Parathyroid adenoma (tissue), 2 donors: ENCODE measurements around the gene BMPR1B.

Source experiments
- H2AFZ ChIP-seq: fragments of 300-600 bp; sonication (generic); one replicate; pipeline ENCODE4 v1.7.0; 2017; ENCODE audit warnings: antibody characterized with exemption, mild to moderate bottlenecking
- H3K27ac ChIP-seq: fragments of 300-600 bp; sonication (generic); one replicate; pipeline ENCODE4 v1.7.0; 2017
- H3K27me3 ChIP-seq: fragments of 300-600 bp; sonication (generic); one replicate; pipeline ENCODE4 v1.7.0; 2017; ENCODE audit warnings: low read length; ENCODE audit not compliant: control insufficient read depth, insufficient read depth
- H3K36me3 ChIP-seq: fragments of 300-600 bp; sonication (generic); one replicate; pipeline ENCODE4 v1.7.0; 2017; ENCODE audit warnings: low read length; ENCODE audit not compliant: control insufficient read depth, insufficient read depth
- H3K4me1 ChIP-seq: fragments of 300-600 bp; sonication (generic); one replicate; pipeline ENCODE4 v1.7.0; 2017; ENCODE audit warnings: control low read depth
- H3K4me2 ChIP-seq: fragments of 300-600 bp; sonication (generic); one replicate; pipeline ENCODE4 v1.7.0; 2017; ENCODE audit warnings: low read length
- H3K4me3 ChIP-seq: fragments of 300-600 bp; sonication (generic); one replicate; pipeline ENCODE4 v1.7.0; 2017; ENCODE audit warnings: low read depth, low read length
- H3K79me2 ChIP-seq: fragments of 300-600 bp; sonication (generic); one replicate; pipeline ENCODE4 v1.7.0; 2017; ENCODE audit warnings: control low read depth
- H3K9ac ChIP-seq: fragments of 300-600 bp; sonication (generic); one replicate; pipeline ENCODE4 v1.7.0; 2017; ENCODE audit warnings: mild to moderate bottlenecking
- H3K9me3 ChIP-seq: fragments of 300-600 bp; sonication (generic); one replicate; pipeline ENCODE4 v1.7.0; 2017; ENCODE audit warnings: low read length; ENCODE audit not compliant: control insufficient read depth
- CTCF ChIP-seq: fragments of 300-600 bp; sonication (generic); IDR thresholded peaks from one replicate; pipeline ENCODE4 v1.7.0; 2017; ENCODE audit warnings: antibody characterized with exemption, mild to moderate bottlenecking
- donor health status: primary hyperparathyroidism.

Gene BMPR1B

GRCh38 chr4:95105983-95106382 is 348.2 kb downstream of the BMPR1B start:
- Histone ChIP-seq H3K4me2 (no peak overlapping the region), H3K4me3 (no peak overlapping the region), H2AFZ (no peak overlapping the region), H3K9ac (no peak overlapping the region), H3K27me3 (no peaks in the 10 kb centered on the region), H3K79me2 (no peaks in the 10 kb centered on the region), H3K4me1 (no peaks in the 10 kb centered on the region), H3K9me3 (no peaks in the 10 kb centered on the region), H3K36me3 (no peaks in the 10 kb centered on the region), H3K27ac (no peak overlapping the region)
- TF ChIP-seq CTCF, result no peak

GRCh38 chr4:95106408-95106928 is 348.7 kb downstream of the BMPR1B start:
- Histone ChIP-seq H2AFZ (no peak overlapping the region), H3K4me2 (no peak overlapping the region), H3K9me3 (no peaks in the 10 kb centered on the region), H3K79me2 (no peaks in the 10 kb centered on the region), H3K27me3 (no peaks in the 10 kb centered on the region), H3K9ac (no peak overlapping the region), H3K36me3 (no peaks in the 10 kb centered on the region), H3K27ac (no peak overlapping the region), H3K4me3 (no peak overlapping the region), H3K4me1 (no peaks in the 10 kb centered on the region)
- no peak for TF ChIP-seq CTCF

- Histone ChIP-seq H3K9ac (no peak overlapping the region), H3K9me3 (no peaks in the 10 kb centered on the region), H3K27me3 (no peaks in the 10 kb centered on the region), H3K4me1 (no peaks in the 10 kb centered on the region), H3K79me2 (no peaks in the 10 kb centered on the region), H3K4me2 (no peak overlapping the region), H3K4me3 (no peak overlapping the region), H3K36me3 (no peaks in the 10 kb centered on the region), H3K27ac (no peak overlapping the region), H2AFZ (no peak overlapping the region)
- TF ChIP-seq CTCF, result no peak
Observed at GRCh38 chr4:95107004-95107403, 349.2 kb downstream of the BMPR1B start.

- Histone ChIP-seq H3K4me3 (no peak overlapping the region), H3K27ac (no peak overlapping the region), H3K79me2 (no peaks in the 10 kb centered on the region), H3K4me2 (no peak overlapping the region), H2AFZ (no peak overlapping the region), H3K36me3 (no peaks in the 10 kb centered on the region), H3K27me3 (no peaks in the 10 kb centered on the region), H3K4me1 (no peaks in the 10 kb centered on the region), H3K9me3 (no peaks in the 10 kb centered on the region), H3K9ac (no peak overlapping the region)
- TF ChIP-seq CTCF, result no peak
Observed at GRCh38 chr4:95107635-95108034, 349.9 kb downstream of the BMPR1B start.

- no peaks in the 10 kb centered on the region for H3K27me3 ChIP-seq
- no peak overlapping the region for H3K27ac ChIP-seq
- H3K9me3 ChIP-seq, result no peaks in the 10 kb centered on the region
- no peaks in the 10 kb centered on the region for H3K79me2 ChIP-seq
- no peak overlapping the region for H3K4me3 ChIP-seq
- no peak for TF ChIP-seq CTCF
- H3K9ac ChIP-seq, result no peak overlapping the region
- H3K36me3 ChIP-seq, result no peaks in the 10 kb centered on the region
- no peaks in the 10 kb centered on the region for H3K4me1 ChIP-seq
- no peak overlapping the region for H3K4me2 ChIP-seq
- H2AFZ ChIP-seq, result no peak overlapping the region
Observed at GRCh38 chr4:95108883-95109421, 351.2 kb downstream of the BMPR1B start.
